Fibroblast of pulmonary artery (primary cell): ENCODE measurements around the gene MTREX.
A peak's percentile ranks its signal among the peaks of the same experiment; 100 is the strongest.

Experiments
- DNase-seq: peaks from one replicate; pipeline ENCODE4 v3.0.0-alpha.2; 2010; ENCODE audit warnings: low read depth
- H3K4me3 ChIP-seq: replicated peaks from 2 replicates; pipeline ENCODE4 v1.5.1; 2011; ENCODE audit warnings: low read depth, mild to moderate bottlenecking, control low read depth, low read length, moderate library complexity
- CTCF ChIP-seq: IDR thresholded peaks from 2 replicates; pipeline ENCODE4 v1.5.1; 2011; ENCODE audit warnings: mild to moderate bottlenecking, control low read depth, low read length, inconsistent platforms; ENCODE audit errors: missing control alignments

The MTREX gene

GRCh38 chr5:55320571-55320970 is 12.8 kb downstream of the MTREX start:
- no peak overlapping the region for H3K4me3 ChIP-seq
- peak; percentile 16 for DNase-seq
- TF ChIP-seq CTCF: no peak

DNA sequence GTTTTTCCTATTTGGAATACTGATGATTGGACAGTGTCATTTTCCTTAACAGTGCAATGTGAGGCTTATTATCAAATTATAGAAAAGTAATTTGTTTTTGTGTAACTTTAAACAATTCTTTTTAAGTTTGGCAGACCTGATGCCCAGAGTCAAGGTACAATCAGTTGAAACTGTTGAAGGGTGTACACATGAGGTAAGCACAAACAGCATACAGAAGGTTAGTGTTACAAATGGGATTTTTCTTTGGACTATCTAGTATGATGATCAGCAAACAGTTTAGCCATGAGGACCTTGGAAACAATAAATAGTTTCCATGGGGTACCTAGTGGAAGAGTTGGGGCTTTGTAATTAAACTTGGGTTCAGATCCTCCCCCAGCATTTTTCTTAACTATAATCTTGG is 16.2 kb downstream of the MTREX start:
- no peak for DNase-seq
- no peak for TF ChIP-seq CTCF
- H3K4me3 ChIP-seq: no peak overlapping the region

GRCh38 chr5:55324815-55325418 is 17.1 kb downstream of the MTREX start:
- peak; percentile 73 for DNase-seq
- H3K4me3 ChIP-seq: no peak overlapping the region
- TF ChIP-seq CTCF: peak; percentile 69

GRCh38 chr5:55325621-55326020 is 17.8 kb downstream of the MTREX start:
- TF ChIP-seq CTCF: no peak
- H3K4me3 ChIP-seq: no peak overlapping the region
- no peak for DNase-seq

GRCh38 chr5:55327281-55327680 is 19.5 kb downstream of the MTREX start:
- no peak for DNase-seq
- no peak overlapping the region for H3K4me3 ChIP-seq
- no peak for TF ChIP-seq CTCF

DNA sequence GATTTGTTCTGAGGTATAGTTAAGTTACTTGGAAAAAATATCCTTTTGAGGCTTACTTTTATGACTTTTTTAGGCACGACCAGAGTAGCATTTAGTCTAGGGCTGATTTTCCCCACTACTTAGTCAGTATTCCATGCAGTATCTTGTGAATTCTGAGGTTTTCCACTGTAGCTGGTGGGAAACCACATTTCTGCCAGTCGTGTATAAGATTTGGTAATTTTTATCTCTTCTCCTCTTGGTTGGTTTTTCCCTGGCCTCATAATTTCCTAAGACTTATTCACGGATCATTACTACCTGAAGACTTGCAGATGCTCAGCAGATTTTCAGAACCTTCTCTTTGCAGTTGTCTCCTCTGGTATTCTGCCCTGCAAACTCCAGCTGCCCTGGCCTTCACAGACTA is 23.5 kb downstream of the MTREX start:
- no peak overlapping the region for H3K4me3 ChIP-seq
- TF ChIP-seq CTCF: no peak
- DNase-seq: no peak

DNA sequence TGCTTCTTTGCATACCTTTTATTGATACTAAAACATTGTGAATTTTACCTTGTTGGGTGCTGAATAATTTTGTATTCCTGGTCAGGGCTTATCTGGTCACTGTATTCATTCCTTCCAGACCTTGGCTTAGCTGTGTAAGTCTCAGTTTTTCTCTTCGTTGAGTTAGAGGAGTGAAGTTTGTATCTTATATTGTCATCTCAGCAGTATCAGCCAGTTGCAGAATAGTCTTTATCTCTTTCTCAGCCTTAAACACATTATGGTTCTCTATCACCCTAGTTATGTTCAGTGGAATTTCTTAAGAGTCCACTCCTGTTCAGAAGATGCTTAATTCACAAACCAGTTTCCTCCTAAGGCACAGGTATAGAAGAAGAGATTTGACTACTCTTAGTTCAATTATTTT is 25.2 kb downstream of the MTREX start:
- no peak overlapping the region for H3K4me3 ChIP-seq
- no peak for TF ChIP-seq CTCF
- DNase-seq: no peak
